B cell (primary cell): ENCODE data around the gene TRAF3. TPM values are rescaled to one million over a fixed set of nuclear protein-coding genes. Genes with fewer than 3 reads are reported as not detected.

Experiments used
- ATAC-seq: fragments of 200-7000 bp; cut with Tn5 transposase; one replicate; pipeline ENCODE4 v1.10.0; 2021; ENCODE audit warnings: low read depth, mild to moderate bottlenecking, moderate number of reproducible peaks, moderate library complexity
- CTCF ChIA-PET: fragments of 350-600 bp; sonication (Branson Sonifier 250); formaldehyde crosslinking; loops from one replicate; lab custom pipeline; 2021; ENCODE audit warnings: antibody characterized with exemption, inconsistent platforms; lab: Charles Lee
- POLR2A ChIA-PET: fragments of 350-600 bp; sonication (Branson Sonifier 250); formaldehyde crosslinking; loops from one replicate; lab custom pipeline; 2021; ENCODE audit warnings: antibody characterized with exemption; lab: Charles Lee
- DNase-seq: peaks from one replicate; pipeline ENCODE4 v3.0.0; 2013
- H2AFZ ChIP-seq: 2 replicates; pipeline ENCODE4 v1.6.1; 2012; ENCODE audit warnings: mild to moderate bottlenecking, low read depth, low read length; ENCODE audit not compliant: insufficient read depth, poor library complexity, severe bottlenecking
- H3K27ac ChIP-seq, 2 donors: 1 replicate in 1 of 2; 2 replicates in 1 of 2; pipeline ENCODE4 v1.5.1; 2012 to 2013; ENCODE audit warnings: low read length in 2 of 2, mild to moderate bottlenecking in 2 of 2, moderate library complexity in 1 of 2
- H3K27me3 ChIP-seq, 4 experiments: fragments of 200-600 bp in 1 of 4; sonication (generic) in 1 of 4; replicated peaks in 1 of 4; 1 replicate in 2 of 4; 2 replicates in 2 of 4; pipeline versions ENCODE4 v1.6.1 to v1.7.0; 2013 to 2016; ENCODE audit warnings: low read length in 3 of 4, mild to moderate bottlenecking in 2 of 4, mixed read lengths in 1 of 4, moderate library complexity in 1 of 4; ENCODE audit not compliant: insufficient read depth in 4 of 4, control insufficient read depth in 3 of 4; ENCODE audit errors: control extremely low read depth in 1 of 4
- H3K36me3 ChIP-seq, 2 experiments: replicated peaks in 1 of 2; 1 replicate in 1 of 2; 2 replicates in 1 of 2; pipeline versions ENCODE4 v1.6.1 to v1.7.1; 2013; ENCODE audit warnings: low read length in 1 of 2; ENCODE audit not compliant: insufficient read depth in 2 of 2, control insufficient read depth in 1 of 2; ENCODE audit errors: control extremely low read depth in 1 of 2, extremely low read depth in 1 of 2
- H3K4me1 ChIP-seq, 2 donors: fragments of 200-600 bp in 1 of 2; sonication (generic) in 1 of 2; 1 replicate in 1 of 2; 2 replicates in 1 of 2; pipeline versions ENCODE4 v1.5.1 to v1.6.1; 2013 to 2017; ENCODE audit warnings: low read length in 2 of 2; ENCODE audit not compliant: control insufficient read depth in 2 of 2, insufficient read depth in 2 of 2
- H3K4me2 ChIP-seq: replicated peaks from 2 replicates; pipeline ENCODE3; 2012; ENCODE audit warnings: mild to moderate bottlenecking, low read depth, low read length; ENCODE audit not compliant: poor library complexity, severe bottlenecking
- H3K4me3 ChIP-seq, 5 experiments: fragments of 200-600 bp in 1 of 5; sonication (generic) in 1 of 5; 1 replicate in 3 of 5; 2 replicates in 2 of 5; pipeline versions ENCODE4 v1.5.1 to v1.7.0; 2011 to 2016; ENCODE audit warnings: low read length in 4 of 5, mild to moderate bottlenecking in 4 of 5, low read depth in 2 of 5, control low read depth in 1 of 5, moderate library complexity in 1 of 5; ENCODE audit not compliant: insufficient read depth in 1 of 5; ENCODE audit errors: control extremely low read depth in 1 of 5, extremely low read depth in 1 of 5
- H3K79me2 ChIP-seq: fragments of 200-600 bp; sonication (generic); one replicate; pipeline ENCODE4 v1.6.0; 2016; ENCODE audit warnings: low read length; ENCODE audit not compliant: control insufficient read depth, insufficient read depth
- H3K9ac ChIP-seq: fragments of 200-600 bp; sonication (generic); 2 replicates; pipeline ENCODE4 v1.6.1; 2017; ENCODE audit warnings: mild to moderate bottlenecking, low read length, moderate library complexity
- H3K9me3 ChIP-seq, 3 donors: one replicate each; pipeline versions ENCODE4 v1.6.1 to v1.7.1; 2013; ENCODE audit warnings: low read length in 2 of 3; ENCODE audit not compliant: control insufficient read depth in 2 of 3, insufficient read depth in 1 of 3; ENCODE audit errors: control extremely low read depth in 1 of 3
- H4K20me1 ChIP-seq: 2 replicates; pipeline ENCODE4 v1.6.0; 2012; ENCODE audit warnings: mild to moderate bottlenecking, low read length; ENCODE audit not compliant: insufficient read depth, control insufficient read depth, poor library complexity, severe bottlenecking
- H3K27ac Mint-ChIP-seq: one replicate; pipeline ENCODE4 v1.8.0; 2021; ENCODE audit warnings: mixed read lengths
- H3K27me3 Mint-ChIP-seq: one replicate; pipeline ENCODE4 v1.8.0; 2021; ENCODE audit warnings: mixed read lengths
- H3K4me1 Mint-ChIP-seq: one replicate; pipeline ENCODE4 v1.8.0; 2021; ENCODE audit warnings: mixed read lengths
- H3K4me3 Mint-ChIP-seq: one replicate; pipeline ENCODE4 v1.8.0; 2021; ENCODE audit warnings: mixed read lengths
- H3K9me3 Mint-ChIP-seq: one replicate; pipeline ENCODE4 v1.8.0; 2022; ENCODE audit warnings: mixed read lengths; ENCODE audit not compliant: insufficient read depth
- EZH2 ChIP-seq: IDR thresholded peaks from 2 replicates; pipeline ENCODE4 v1.6.1; 2012; ENCODE audit warnings: borderline replicate concordance, low read depth, mild to moderate bottlenecking, moderate library complexity, low read length; ENCODE audit not compliant: insufficient read depth, poor library complexity, severe bottlenecking
- WGBS: methylation state at CpG from one replicate; pipeline ENCODE4 v1.1.5; 2013; ENCODE audit warnings: missing lambda C conversion rate; ENCODE audit not compliant: insufficient coverage; 5-methylcytosine and 5-hydroxymethylcytosine counted together
- intact Hi-C: fragments of 100-400 bp; cut with micrococcal nuclease; formaldehyde crosslinking; loops from one replicate; pipeline ENCODE4 v1.10.0; 2022
- polyA plus RNA-seq: library from polyadenylated mRNA; depleted of rRNA; stranded (reverse); fragments of >200 nt; gene quantifications from 2 replicates; pipeline ENCODE4 v1.2.3, GENCODE V29; 2012
- total RNA-seq, 2 donors: library from RNA; stranded (reverse); fragments of 120-200 nt in 1 of 2; gene quantifications; 1 replicate in 1 of 2; 2 replicates in 1 of 2; pipeline versions ENCODE4 v1.2.3 to v1.2.4, GENCODE V29; 2013 to 2022
- TF ChIP-seq, protein P1 (sequence below): fragments of 200-600 bp; IDR thresholded peaks from one replicate; pipeline ENCODE4 v1.8.0; 2022; ENCODE audit warnings: antibody characterized with exemption, mild to moderate bottlenecking

Gene TRAF3
- total and polyA plus RNA-seq, 2 donors (not counting 1 experiment from before 2014, with no cell fraction given) = 42.8 to 89.8 TPM

DNA sequence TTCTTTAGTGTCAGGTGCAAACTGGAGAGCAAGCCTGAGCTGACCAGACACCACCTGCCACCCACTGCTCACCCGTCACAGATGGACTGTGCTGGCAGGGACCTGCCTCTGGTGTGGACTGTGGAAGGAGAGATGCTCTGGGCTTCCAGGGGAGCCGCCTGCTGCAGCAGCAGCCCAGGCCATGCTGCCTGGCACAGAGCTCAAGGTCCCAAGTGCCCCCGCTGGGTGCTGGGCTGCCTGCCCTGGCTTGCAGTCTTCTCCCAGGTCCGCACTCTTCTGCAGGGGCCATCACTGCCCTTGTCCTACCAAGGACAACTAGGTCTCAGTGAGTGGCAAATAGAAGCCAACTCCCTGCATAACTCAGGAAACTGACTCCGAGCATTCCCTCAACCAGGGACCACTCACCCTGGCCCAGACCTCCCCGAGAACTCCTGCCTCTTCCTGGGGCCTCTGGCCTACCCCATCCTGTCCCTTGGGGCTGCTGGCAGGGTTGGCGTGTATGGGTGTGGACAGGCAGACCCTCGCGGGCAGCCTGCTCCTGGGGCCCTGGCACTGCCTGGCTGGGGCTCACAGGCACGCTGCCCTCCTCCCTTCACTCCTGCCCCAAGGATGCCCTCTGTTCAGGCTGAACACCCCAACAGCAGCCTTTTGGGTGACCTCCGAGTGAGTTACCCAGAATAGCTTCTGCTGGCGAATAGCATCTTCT, 154.5 kb downstream of the TRAF3 start:
- Histone ChIP-seq H3K27ac (no peak overlapping the region), H3K27me3 (peaks cover 0 to 29% (median 6%) of the 10 kb centered on the region in 4 experiments), H3K79me2 (no peaks in the 10 kb centered on the region), H2AFZ (no peak overlapping the region), H3K4me3 (no peak overlapping the region), H4K20me1 (peaks cover 19% of the 10 kb centered on the region), H3K36me3 (no peaks in the 10 kb centered on the region), H3K9ac (no peak overlapping the region), H3K9me3 (peaks cover 0 to 18% (median 0%) of the 10 kb centered on the region in 3 donors), H3K4me1 (peaks cover 30 to 35% of the 10 kb centered on the region in 2 donors), H3K4me2 (no peak overlapping the region)
- CTCF ChIA-PET = interaction anchor here (0.7 to 1.7 kb wide), 2 partner anchors 31 to 238 kb away, joined by 3 to 11 read pairs; no protein-coding TSS in a partner anchor
- intact Hi-C loops = no loop called here
- Mint-ChIP-seq H3K9me3 (no peaks in the 10 kb centered on the region), H3K27ac (peak overlapping the region; percentile 20), H3K4me1 (peaks cover 33% of the 10 kb centered on the region), H3K27me3 (no peaks in the 10 kb centered on the region), H3K4me3 (peak overlapping the region; percentile 50)
- TF ChIP-seq EZH2 = no peak
- TF ChIP-seq, protein P1, sequence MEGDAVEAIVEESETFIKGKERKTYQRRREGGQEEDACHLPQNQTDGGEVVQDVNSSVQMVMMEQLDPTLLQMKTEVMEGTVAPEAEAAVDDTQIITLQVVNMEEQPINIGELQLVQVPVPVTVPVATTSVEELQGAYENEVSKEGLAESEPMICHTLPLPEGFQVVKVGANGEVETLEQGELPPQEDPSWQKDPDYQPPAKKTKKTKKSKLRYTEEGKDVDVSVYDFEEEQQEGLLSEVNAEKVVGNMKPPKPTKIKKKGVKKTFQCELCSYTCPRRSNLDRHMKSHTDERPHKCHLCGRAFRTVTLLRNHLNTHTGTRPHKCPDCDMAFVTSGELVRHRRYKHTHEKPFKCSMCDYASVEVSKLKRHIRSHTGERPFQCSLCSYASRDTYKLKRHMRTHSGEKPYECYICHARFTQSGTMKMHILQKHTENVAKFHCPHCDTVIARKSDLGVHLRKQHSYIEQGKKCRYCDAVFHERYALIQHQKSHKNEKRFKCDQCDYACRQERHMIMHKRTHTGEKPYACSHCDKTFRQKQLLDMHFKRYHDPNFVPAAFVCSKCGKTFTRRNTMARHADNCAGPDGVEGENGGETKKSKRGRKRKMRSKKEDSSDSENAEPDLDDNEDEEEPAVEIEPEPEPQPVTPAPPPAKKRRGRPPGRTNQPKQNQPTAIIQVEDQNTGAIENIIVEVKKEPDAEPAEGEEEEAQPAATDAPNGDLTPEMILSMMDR = no peak
- 91% methylated on average over 10 of the region's 12 CpGs for WGBS
- no peak for ATAC-seq
- no peak for DNase-seq
- POLR2A ChIA-PET = interaction anchor here (1.0 kb wide), 1 partner anchor 10 kb away, joined by 3 read pairs; no protein-coding TSS in a partner anchor
